ENCODE results near the gene SH3RF3.

The SH3RF3 gene

GRCh38 chr2:109201465-109202327 is 72.7 kb downstream of the SH3RF3 start:
- no peak for DNase-seq (ENCODE audit: low read depth in 2 of 2)

DNA sequence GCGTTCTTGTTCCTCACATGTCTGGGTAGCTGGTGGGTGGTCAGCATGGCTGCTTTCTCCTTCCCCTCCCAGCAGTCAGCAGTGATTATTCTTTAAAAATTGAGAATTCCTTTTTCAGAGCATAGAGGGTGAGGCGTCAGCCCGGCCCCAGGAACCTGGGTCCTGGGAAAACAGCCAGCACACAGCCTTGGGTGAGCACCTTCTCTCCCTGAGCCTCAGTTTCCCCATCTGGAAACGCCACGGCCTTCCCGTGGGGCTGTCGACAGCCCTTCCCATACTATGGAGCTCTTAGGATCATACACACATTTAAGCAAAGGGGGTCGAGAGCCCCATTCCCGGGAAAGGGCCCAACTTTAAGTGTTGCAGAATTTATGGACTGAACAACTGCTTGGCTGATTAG is 73.5 kb downstream of the SH3RF3 start:
- no peak for DNase-seq (ENCODE audit: low read depth in 2 of 2)

DNA sequence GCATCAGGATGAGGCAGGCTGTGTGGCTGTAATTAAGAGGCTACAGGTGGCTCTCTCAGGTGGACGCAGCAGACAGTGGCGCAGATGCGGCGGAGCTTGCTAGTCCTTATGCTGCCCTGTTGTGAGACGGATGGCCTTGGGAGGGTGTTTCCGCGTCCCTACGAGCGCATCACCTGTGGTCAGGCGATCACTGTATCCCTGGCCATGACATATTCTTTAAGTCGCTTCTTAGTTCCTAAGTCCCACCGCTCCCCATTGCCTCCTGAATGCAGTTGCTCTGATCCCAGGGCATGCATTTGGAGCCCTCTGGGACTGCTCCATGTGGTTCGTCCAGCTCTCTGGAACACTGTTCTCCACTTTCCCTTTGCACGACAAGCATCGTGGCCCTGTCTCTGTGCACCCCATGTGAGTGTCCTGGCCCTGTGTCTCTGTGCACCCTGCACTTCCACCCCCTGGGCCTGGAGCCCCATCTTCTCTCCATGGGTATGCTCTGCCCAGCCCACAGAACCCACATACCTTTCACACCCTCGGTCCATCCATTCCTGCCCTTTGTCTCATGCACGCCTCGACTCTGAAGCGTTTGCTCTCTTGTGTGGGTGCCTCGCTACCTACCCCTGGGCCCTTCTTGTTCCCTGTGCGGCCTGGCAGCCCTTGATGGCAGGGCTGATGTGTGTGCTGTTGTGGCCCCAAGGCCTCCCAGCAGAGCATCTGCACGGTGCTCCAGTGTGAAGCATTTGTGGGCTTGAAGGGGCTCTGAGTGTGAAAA is 74.4 kb downstream of the SH3RF3 start:
- DNase-seq (ENCODE audit: low read depth in 2 of 2) = no peak

DNA sequence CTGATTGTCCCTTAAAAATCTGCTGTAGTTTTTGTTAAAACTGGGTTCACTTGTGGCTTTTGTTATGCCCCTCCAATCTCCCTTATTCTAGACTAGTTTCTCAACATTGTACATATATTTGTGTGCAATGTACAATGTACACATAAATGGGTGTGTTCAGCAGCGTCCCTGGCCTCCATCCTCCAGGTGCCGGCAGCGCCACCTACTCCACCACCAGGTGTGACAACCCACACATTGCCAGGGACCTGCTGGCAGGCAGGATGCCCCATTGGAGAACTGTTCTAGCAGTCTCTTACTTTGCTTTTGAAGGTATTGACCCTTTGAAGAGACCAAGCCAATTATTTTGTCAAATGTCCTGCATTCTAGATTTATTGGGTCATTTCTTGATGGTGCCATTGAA is 75.4 kb downstream of the SH3RF3 start:
- DNase-seq (ENCODE audit: low read depth in 2 of 2) = no peak

DNA sequence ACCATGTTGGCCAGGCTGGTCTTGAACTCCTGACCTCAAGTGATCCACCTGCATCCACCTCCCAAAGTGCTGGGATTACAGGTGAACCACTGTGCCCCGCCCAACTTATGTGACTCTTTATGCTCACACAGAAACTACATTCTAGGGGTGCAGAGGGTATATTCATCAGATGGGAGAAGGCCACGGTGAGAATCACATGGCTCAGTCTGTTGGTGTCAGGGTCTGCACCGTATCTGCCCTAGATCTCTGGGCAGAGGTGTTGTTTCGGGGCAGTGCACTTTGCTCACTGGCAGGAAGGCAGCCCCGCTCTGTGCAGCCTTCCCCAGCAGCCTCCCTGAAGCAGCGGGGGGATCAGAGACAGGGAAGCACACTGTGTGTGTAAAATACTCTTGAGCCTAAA is 76.4 kb downstream of the SH3RF3 start:
- DNase-seq (ENCODE audit: low read depth in 2 of 2) = no peak

DNA sequence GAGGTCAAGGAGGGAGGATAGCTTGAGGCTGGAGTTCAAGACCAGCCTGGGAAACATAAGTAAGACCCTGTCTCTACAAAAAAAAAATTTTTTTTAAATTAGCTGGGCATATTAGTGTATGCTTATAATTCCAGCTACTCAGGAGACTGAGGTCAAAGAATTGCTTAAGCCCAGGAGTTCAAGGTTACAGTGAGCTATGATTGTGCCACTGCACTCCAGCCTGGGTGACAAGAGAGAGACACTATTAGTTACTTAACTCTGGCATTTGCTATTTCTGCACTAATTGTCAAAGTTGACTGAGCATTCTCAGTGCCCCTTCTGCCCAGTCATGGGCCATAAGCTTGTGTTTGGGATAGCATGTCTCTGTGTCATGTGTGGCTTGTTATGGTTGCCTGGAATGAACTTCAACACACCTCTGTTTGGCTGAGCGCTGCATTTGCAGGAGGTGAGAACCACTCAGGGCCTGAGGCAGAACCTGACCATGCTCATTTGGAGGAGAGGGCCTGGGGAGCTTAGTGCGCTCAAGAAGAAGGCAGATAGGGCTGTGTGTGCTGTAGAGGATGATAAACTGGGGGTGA is 77.7 kb downstream of the SH3RF3 start:
- DNase-seq (ENCODE audit: low read depth in 2 of 2) = no peak

DNA sequence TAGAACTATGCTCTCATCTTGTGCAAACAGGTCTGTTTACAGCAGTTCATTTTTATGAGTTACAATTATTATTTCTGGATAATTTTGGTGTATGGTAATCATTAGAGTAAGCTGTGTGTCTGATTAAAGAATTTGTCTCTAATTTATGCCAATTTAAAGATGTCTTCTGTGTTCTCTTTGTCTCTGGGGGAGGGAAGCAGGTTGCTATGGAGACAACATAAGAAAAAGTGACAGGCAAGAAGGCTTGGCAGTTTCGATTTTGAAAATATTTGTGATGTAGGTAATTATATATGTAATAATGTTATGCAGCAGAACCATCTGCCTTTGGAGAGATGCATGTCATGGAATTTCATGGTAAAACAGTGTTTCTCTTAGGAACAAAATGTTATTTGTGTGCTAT is 78.2 kb downstream of the SH3RF3 start:
- no peak for DNase-seq (ENCODE audit: low read depth in 2 of 2)

- DNase-seq (ENCODE audit: low read depth in 2 of 2) = peak; percentile 42 to 47
Observed at GRCh38 chr2:109208071-109208950, 79.3 kb downstream of the SH3RF3 start.

DNA sequence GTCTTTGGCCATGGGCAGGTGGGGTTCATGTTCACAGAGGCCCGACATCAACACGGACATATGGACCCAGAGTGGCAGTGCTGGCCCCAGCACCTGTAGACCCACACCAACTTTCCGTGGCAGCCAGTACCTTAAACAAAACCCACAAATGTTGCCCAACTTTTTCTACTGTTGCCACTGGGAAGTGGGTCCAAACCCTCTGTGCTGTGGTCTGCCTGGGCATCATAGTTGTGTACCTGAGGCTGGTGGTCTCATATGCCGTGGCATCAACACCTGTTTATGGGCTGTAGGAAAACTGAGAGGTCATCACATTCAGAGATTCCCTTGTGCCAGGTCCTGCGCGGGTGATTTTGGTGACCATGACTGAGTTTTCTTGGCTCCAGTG is 79.9 kb downstream of the SH3RF3 start:
- no peak for DNase-seq (ENCODE audit: low read depth in 2 of 2)

DNA sequence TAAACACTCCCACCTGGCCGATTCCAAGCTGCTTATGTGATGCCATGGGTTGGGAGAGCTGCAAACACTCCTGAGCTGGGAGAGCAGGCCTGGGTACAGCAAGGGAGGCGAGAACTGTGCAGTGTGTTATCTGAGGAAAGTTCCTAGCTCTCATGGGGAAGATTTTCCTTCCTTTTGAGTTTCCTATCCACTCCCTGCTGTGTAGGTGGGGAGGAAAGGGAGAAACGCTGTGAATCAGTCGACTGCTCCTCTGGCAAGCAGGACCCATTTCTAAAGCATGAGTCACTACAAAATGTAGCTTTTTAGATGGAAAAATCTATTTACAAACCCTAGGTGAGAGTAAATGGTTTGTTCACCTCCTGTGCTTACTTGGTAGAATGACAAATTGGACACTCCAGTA is 80.4 kb downstream of the SH3RF3 start:
- DNase-seq (ENCODE audit: low read depth in 2 of 2) = peak; percentile 29 to 38

GRCh38 chr2:109209941-109210340 is 80.9 kb downstream of the SH3RF3 start:
- no peak for DNase-seq (ENCODE audit: low read depth in 2 of 2)

- DNase-seq (ENCODE audit: low read depth in 2 of 2) = no peak
Observed at GRCh38 chr2:109210431-109211200, 81.6 kb downstream of the SH3RF3 start.

DNA sequence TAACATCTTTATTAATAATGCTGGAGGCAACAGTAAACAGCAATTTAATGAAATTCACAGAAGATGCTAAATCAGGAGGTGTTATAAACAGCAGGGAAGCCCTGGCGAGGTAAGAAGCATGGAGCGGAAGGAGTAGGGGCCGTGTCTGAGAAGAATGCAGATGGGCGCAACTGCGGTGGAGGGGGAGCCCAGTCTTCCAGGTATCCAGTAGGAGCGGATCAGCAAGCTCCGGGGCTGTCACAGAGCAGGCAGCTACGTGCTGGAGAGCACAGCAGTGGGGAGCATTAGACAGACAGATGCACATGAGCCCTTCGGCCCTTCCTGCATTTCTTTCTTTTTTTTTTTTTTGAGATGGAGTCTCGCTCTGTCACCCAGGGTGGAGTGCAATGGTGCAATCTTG is 82.3 kb downstream of the SH3RF3 start:
- no peak for DNase-seq (ENCODE audit: low read depth in 2 of 2)

- no peak for DNase-seq (ENCODE audit: low read depth in 2 of 2)
Observed at GRCh38 chr2:109212836-109213563, 84.0 kb downstream of the SH3RF3 start.

GRCh38 chr2:109213646-109214433 is 84.8 kb downstream of the SH3RF3 start:
- DNase-seq (ENCODE audit: low read depth in 2 of 2) = peak in 1 of 2 experiments; percentile 24

DNA sequence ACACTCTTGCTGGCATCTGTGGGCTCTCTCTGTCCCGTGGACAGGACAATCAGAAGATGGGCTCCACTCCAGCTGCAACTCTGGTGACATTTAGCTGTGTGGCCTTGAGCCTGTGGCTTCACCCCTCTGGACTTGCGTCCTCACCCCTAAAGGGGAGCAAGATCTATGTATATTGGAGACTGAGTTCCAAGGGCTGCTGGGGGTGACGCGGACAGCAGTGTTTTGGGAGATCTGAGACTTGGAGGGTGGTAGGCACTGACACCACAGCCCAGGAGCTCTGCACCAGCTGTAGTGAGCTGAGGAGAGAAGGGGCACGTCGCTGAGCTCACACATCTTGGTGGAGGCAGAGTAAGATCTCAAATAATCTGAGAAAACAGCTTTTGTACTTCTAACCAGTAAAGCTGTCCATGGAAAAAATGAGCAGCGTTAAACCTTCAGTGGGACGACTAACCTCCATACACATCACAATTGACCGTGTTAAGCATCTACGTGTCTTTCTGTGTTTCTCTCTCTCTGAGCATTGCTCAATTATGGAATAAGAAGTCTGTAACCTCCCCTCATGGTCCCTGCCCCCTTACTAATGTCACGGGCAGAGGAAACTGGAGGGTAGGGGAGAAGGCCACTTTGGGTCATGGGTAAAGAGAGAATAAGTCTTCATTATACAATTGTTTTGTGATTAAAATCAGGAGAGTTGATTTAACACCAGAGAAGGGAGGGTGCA is 85.8 kb downstream of the SH3RF3 start:
- DNase-seq (ENCODE audit: low read depth in 2 of 2) = no peak

- no peak for DNase-seq (ENCODE audit: low read depth in 2 of 2)
Observed at GRCh38 chr2:109215866-109216265, 86.9 kb downstream of the SH3RF3 start.

DNA sequence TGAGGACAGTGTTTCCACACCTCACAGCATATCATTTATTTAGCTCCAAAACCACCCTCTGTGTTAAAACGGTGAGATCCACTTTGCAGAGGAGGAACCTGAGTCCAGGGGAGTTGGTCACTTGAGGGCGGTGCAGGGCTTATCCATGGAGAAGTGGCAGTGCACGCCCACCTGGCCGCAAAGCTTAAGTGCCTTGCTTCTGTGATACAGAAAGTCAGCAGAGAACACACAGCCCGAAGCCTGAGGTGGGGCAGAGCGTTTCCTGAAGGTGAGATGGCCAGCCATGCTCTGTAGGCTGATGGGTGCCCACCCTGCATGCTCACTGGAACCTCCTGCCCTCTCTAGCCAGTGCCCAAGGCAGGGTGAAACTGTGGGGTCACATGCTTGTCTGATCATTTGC is 87.3 kb downstream of the SH3RF3 start:
- no peak for DNase-seq (ENCODE audit: low read depth in 2 of 2)

Data from fibroblast of skin of left biceps (primary cell).